Left kidney (tissue), 2 donors: Measurements from ENCODE around the gene SLC50A1. TPM values are rescaled to one million over a fixed set of nuclear protein-coding genes. Genes with fewer than 3 reads are reported as not detected.
"Not testable (repeated sequence)": the region's sequence is repeated elsewhere in the genome, so short reads cannot be mapped to it uniquely, and the experiment has no call there.

Source experiments
- DNase-seq: peaks from one replicate; pipeline ENCODE4 v3.0.0-alpha.2; 2013
- polyA plus RNA-seq: library from polyadenylated mRNA; unstranded; fragments of 120-200 nt; gene quantifications from one replicate; pipeline ENCODE4 v1.2.1, GENCODE V29; 2013; ENCODE audit not compliant: insufficient read length

SLC50A1 gene
- polyA plus RNA-seq, 1 donor, result 57.8 TPM

DNA sequence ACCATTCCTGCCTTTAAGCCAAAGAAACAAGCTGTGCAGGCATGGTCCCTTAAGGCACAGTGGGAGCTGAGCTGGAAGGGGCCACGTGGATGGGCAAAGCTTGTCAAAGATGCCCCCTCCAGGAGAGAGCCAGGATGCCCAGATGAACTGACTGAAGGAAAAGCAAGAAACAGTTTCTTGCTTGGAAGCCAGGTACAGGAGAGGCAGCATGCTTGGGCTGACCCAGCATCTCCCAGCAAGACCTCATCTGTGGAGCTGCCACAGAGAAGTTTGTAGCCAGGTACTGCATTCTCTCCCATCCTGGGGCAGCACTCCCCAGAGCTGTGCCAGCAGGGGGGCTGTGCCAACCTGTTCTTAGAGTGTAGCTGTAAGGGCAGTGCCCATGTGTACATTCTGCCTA is 1.3 kb upstream of the SLC50A1 start:
- no peak for DNase-seq

DNA sequence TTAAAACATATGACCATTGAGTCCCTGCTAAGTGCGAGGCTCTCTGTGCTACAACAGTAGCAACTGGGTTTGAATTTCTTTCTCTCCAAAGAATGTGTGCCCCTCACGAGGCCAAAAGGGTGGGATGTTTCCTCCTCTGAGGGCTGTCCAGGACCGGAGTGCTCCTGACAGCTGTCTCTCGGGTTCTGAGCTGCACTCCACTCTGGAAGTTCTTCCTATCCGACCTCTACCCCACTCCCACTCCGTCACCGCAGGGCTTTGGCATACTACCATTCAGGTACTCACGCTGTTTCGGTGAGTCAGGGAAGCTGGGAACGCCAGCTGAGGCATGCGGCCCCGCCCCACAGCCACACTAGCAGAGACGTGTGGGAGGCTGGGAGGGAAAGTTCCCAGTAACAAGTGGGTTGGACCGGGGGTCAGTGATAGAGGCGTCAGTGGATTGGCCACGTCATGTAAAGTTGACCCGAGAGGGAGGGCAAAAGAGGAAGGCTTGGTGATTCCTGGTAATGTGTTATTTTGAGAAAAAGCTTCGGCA is 705 bp upstream of the SLC50A1 start:
- DNase-seq, result peak; percentile 77

DNA sequence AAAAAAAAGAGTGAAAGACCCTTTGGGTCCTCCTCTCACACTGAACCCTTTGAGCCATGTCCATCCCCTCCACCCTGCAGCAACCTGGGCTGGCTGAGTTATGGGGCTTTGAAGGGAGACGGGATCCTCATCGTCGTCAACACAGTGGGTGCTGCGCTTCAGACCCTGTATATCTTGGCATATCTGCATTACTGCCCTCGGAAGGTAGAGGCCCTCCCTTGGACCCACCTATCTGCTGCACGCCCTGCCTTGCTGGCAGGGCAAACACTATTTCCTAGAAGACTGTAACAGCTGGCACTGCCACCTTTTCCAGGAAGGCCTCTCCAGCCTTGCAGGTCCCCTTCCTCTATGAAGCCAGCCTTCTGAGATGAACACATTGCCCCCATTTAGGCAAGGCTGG is 1.1 kb downstream of the SLC50A1 start:
- no peak for DNase-seq

DNA sequence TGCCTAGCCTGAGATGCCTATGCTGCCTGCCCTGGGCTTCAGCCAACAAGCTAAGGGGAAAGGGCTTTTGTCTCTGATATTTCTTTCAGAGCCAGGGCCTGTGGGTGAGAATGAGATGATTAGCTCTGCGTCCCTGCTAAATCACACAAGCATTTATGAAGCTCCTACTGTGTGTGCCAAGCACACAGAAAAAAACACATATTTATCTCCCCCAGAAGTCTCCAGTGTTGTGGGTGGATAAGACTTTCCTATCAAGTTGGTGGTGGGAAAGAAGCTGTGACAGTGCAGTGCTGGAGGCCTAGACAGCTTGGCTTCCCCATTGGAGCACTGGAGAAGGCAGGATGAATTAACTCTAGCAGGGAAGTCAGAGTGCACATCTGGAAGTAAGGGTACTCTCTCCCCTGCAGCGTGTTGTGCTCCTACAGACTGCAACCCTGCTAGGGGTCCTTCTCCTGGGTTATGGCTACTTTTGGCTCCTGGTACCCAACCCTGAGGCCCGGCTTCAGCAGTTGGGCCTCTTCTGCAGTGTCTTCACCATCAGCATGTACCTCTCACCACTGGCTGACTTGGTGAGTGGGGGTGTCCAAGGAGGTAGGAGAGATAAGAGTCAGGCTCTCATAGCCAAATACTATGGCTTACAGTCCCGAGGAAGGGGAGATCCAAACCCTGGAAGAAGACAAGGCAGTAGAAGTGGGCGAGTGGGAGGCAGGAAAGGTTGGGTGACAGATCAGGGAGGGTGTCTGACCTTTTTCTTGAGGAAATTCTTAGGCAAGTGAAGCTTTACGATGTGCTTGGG is 1.7 kb downstream of the SLC50A1 start:
- no peak for DNase-seq

DNA sequence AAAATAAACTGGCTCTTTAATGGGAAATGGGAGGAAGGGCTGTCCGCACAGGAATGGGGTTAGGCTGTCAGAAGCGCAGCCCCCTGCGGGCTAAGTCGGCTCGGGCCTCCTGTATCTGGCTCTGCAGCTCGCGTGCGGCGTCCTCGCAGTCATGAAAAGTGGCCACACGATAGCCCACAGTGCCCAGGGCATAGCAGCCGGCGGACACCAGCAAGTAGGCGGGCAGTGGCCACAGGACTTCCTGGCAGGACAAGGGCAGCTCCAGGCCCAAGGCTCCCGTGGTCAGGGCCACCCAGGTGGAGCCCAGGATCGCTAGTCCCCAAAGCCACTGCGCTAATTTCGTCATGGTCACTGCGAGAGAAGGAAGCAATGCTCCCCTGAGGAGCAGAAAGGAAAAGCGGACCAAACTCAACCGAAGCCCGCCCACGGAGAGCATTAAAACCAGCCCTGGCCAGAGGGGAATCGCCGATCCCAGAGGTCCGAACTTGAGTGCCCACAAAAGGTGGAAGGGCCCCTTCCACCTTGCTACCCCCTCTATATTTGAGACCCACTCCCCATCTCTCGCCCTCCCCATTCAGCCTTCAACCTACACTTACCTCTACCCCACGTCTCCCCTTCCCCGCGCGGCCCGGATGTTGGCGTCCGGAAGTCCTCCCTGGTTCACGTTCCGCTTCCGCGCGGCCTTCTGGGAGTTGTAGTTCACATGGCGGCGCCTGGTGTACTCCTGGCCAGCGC is 4.4 kb downstream of the SLC50A1 start, which contains the start of gene DPM3:
DPM3 (minus strand) TSS at position 637 of the 735 bp plus-strand sequence; CDS start at position 346, 291 bp downstream.
- peak; percentile 83 for DNase-seq

DNA sequence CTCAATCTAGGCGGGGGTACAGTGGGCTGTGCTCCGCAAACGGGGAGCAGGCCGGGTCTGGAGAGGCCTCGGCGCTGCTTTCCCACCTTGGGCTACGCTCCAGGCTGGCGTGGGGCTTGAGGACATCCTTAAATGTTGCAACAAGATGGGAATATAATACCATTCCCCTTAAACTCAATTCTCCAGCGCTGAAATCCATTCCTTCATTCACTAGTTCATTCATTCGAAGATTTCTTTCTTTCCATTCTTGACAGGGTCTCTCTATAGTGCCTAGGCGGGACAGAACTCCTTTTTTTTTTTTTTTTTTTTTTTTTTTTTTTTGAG is 4.9 kb downstream of the SLC50A1 start:
- no peak for DNase-seq

DNA sequence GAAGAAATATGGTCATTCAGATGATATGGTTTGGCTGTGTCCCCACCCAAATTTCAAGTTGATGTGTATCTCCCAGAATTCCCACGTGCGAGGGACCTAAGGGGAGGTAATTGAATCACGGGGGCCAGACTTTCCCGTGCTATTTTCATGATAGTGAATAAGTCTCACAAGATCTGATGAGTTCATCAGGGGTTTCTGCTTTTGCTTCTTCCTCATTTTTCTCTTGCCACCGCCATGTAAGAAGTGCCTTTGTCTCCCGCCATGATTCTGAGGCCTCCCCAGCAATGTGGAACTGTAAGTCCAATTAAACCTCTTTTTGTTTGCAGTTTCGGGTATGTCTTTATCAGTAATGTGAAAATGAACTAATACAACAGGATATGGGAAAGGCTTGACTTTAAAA is 6.1 kb downstream of the SLC50A1 start:
- no peak for DNase-seq

DNA sequence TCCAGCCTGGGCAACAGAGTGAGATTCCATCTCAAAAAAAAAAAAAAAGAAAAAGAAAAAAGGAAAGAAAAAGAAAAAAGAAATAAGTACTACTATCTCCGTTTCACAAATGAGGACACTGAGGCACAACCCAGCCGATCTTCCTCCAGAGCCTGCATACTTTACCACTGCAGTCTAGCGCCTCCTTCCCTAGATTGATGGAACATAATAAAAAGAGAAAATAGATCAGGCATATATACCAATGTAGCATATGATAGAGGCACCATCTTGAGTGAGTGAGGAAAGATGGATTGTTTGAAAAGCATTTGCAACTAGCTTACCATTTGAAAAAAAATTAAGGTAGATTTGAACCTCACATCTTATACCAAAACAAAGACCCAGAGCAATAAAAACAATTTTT is 9.8 kb downstream of the SLC50A1 start:
- no peak for DNase-seq

DNA sequence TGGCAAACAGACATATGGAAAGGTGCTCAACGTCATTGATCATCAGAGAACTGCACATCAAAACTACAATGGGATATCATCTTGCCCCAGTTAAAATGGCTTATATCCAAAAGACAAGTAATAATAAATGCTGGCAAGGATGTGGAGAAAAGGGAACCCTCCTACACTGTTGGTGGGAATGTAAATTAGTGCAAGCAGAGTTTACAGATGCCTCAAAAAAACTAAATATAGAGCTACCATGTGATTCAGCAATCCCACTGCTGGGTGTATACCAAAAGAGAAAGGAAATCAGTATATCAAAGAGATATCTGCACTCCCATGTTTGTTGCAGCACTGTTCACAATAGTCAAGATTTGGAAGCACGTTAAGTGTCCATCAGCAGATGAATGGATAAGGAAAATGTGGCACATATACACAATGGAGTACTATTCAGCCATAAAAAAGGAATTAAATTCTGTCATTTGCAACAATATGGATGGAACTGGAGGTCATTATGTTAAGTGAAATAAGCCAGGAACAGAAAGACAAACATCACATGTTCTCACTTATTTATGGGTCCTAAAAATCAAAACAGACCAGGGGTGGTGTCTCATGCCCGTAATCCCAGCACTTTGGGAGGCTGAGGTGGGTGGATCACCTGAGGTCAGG is 20.5 kb downstream of the SLC50A1 start:
- not testable (repeated sequence) for DNase-seq

DNA sequence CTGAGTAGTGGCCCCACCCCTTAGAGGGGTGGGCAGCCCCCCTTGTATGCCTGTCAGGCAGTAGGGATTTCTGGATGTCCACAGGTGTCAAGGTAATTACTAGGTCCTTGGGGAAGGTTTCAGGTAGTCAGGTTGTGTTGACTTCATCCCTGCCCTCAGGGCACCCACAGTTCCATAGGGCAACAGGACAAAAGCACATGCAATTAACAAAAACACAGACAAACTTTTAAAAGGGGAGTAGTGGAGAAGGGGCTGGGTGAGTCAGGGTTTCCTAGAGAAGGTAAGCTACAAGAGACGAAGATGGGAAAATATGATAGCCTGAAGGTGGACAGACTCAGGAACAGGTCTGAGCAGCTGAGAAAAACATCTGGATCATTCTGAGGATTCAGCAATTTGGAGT is 23.3 kb downstream of the SLC50A1 start:
- no peak for DNase-seq

DNA sequence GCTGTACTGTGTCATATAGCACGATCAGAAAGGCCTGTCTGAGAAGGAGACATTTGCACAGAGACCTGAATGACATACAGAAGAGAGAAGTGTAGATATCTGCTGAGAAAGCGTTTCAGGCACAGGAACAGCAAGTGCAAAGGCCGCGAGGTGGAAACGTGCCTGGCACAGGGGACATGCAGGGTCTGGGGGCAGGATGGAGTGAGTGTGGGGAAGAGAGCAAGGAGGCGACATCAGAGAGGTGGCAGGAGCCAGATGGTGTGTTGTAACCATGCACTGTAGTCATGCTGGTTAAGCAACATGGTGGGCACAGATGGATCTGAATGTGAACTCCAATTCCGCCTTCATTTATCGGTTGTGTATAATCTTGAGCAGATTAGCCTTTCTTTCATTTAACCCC is 24.5 kb downstream of the SLC50A1 start:
- no peak for DNase-seq

DNA sequence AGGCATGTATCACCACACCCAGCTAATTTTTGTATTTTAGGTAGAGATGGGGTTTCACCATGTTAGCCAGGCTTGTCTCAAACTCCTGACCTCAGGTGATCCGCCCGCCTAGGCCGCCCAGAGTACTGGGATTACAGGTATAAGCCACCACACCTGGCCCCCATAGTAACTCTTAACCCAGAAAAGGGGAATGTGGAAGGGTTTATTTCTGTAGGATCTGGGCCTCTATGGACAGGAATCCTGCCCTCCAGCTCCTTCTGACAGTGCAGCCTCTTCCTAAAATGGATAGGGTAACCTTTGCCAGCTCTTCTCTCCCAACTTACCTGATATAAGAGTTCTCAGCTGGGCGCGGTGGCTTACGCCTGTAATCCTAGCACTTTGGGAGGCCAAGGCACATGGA is 27.0 kb downstream of the SLC50A1 start:
- DNase-seq, result not testable (repeated sequence)

DNA sequence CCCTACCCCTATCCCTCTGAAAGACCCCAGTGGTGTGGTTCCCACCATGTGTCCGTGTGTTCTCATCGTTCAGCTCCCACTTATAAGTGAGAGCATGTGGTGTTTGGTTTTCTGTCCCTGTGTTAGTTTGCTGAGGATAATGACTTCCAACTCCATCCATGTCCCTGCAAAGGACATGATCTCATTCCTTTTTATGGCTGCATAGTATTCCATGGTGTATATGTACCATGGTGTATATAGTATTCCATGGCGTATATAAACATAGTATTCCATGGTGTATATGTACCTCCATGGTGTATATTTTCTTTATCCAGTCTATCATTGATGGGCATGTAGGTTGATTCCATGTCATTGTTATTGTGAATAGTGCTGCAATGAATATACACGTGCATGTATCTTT is 28.1 kb downstream of the SLC50A1 start:
- DNase-seq, result not testable (repeated sequence)

DNA sequence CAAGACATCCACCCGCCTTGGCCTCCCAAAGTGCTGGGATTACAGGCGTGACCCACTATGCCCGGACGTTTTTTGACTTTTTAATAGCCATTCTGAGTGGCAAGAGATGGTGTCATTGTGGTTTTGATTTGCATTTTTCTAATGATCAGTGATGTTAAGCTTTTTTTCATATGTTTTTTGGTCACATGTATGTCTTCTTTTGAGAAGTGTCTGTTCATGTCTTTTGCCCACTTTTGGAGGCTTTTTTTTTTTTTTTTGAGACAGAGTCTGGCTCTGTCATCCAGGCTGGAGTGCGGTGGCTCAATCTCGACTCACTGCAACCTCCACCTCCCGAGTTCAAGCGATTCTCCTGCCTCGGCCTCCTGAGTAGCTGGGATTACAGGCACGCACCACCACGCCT is 29.0 kb downstream of the SLC50A1 start:
- DNase-seq, result not testable (repeated sequence)

DNA sequence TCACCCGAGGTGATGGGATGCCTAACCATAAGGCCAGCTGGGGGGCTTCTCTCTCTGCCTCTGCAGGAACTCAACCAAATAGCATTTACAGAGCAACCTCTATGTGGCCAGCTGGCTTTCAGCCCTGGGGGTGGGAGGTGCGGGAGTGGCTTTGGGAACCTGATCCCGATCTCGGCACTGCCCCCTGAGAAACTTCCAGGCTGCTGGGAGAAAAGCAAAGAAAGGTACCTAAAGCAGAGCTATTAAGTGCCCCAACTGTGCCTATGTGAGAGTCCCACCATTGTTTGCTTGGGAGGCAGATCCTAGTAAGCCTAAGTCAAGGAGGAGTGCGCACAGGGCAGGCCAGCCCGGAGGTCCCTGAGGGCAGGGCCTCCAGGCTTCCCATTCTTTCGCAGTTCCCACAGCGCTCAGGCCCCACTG is 30.4 kb downstream of the SLC50A1 start:
- DNase-seq, result no peak

DNA sequence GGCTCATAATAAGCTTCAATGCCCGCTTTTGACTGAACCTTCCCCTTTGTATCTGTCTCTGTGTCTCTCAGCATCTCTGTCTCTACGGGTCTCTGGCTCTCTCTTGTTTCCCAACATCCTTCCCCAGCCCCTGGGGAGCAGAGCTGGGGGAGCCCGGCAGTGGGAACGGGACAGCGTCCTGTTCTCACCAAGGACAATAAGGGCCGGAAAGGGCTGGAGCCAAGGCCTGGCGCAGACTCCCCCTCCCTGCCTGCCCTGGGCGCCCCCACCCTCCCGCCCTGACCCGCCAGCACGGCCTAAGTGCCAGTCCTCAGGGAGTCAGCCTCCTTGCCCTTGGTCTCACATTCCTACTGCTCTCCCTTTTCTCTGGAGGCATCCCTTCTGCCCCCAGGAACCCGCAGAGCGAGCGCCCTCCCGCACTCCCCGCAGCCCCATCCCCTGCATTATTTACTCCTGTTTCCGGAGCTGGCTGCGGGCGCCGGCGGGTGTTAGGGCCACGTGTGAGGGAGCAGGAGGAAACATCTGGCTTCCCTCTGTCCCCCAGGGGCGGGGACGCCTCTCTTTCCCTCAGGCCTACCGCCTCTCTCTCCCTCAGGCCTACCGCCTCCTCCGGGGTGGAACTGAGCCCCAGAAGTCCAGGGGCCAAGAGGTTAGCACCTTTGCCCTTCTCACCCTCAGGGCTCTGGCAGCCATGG is 31.0 kb downstream of the SLC50A1 start:
- DNase-seq, result peak; percentile 55

DNA sequence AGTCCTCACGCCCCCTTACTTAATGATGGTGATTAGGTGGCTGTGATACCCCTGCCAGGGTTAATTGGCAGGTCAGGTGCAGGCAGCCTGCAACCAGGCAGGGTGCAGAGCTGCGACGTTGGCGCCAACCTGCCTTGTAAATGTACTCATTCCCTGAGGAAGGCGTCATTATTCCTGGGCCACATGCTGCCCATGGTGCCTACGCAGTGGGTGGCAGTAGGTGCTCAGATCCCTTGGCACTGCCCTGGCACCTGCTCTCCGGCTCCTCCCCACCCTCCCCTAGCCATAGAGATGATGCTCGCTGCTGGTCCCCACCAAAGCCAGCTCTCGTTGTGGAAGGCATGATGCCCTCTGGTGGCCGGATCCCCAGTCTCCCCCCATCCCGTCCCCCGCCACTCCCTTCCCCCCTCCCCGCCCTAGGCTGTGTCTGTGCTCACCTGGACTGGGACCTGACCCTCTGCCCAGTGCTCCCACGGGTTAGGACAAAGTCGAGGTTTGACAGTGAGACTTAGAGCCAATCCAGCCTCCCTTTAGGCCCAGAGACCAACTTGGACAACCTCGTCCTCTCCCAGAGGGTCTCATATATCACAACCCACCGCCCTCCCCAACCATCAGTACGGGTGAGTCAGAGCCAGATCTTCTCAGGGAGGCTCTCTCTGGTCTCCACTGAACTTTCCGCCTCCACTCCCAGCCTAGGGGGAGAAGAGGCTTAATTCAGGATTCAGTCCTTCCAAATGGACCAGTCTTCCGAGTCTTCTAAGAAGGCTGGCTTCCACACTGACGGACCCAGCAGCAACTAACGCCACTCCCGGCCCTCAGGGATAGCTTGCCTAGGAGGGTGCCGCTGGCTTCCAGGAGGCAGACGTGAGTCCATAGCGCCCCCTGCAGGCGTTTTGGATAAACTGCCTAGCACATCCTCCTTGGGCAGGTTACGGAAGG is 31.8 kb downstream of the SLC50A1 start:
- DNase-seq, result peak; percentile 88

DNA sequence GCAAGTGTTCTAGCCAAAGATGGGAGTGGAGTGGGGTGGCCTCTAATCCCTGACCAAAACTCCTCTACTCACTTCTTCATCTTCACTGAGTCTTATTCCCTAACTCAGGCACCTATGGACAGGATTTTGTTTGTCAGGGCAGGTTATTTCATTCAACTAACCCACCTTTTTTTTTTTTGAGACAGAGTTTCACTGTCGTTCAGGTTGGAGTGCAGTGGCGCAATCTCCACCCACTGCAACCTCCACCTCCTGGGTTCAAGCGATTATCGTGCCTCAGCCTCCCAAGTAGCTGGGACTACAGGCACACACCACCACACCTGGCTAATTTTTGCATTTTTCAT is 32.4 kb downstream of the SLC50A1 start:
- not testable (repeated sequence) for DNase-seq

DNA sequence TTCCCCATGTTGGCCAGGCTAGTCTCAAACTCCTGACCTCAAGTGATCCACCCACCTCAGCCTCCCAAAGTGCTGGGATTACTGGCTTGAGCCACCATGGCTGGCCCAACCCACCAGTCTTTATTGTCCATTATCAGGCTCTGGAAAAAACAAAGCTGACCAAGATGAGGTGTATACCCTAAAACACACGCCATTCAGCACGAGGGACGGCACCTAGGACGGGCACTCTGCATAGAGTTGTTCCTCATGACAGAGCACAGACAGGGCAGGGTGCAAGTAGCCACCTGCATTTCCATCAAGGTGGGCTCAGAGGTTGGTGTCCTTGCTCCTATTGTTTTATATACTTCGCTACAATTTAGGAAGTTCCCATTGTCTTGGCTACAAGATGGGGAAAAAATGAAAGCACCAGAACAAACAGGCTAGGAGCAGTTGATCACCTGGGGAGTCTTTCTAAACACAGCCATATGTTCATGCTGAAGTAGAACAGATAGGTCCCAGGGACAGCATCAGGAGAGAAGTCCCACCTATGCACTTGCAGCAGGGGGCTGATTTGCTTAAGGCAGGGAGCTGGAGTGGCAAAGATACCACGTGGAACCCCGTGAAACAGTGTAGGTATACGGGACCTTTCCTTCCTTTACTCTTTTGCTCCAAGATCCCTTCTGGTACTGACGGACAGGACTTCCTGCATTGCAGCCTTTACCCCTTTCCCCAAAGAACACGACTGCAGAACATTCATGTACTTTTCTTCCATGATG is 33.0 kb downstream of the SLC50A1 start:
- no peak for DNase-seq

DNA sequence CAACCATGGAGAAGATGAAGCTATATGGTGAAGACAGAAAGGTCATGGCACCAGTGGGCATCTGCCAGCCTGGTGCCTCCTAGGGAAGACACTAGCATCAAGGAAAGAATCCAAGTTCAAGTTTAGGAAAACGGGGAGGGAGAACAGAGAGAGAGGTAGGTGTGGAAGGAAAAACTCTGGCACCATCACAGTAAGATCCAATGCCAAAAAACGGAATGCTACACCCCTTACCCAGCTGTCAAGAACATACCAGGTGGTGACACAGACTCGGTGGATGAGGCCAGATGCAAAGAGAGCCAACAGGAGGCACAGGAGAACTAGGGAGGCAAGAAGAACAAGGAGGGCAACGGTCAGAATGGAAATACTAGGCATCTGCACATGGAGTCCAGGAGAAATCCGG is 33.9 kb downstream of the SLC50A1 start:
- no peak for DNase-seq
